Fibroblast of villous mesenchyme (primary cell): ENCODE data around the gene ADCYAP1R1. TPM values are rescaled to one million over a fixed set of nuclear protein-coding genes. Genes with fewer than 3 reads are reported as not detected.

Experiments used
- DNase-seq: peaks from one replicate; pipeline ENCODE4 v3.0.0-alpha.2; 2010; ENCODE audit warnings: low read depth
- H3K4me3 ChIP-seq: 2 replicates; pipeline ENCODE4 v1.5.1; 2011; ENCODE audit warnings: low read depth, mild to moderate bottlenecking, low read length
- CTCF ChIP-seq: IDR thresholded peaks from 2 replicates; pipeline ENCODE4 v1.5.1; 2012; ENCODE audit warnings: low read depth, mild to moderate bottlenecking, low read length; ENCODE audit not compliant: insufficient read depth
- total RNA-seq: library from RNA; depleted of rRNA; stranded (reverse); fragments of >200 nt; gene quantifications from 2 replicates; pipeline ENCODE4 v1.2.3, GENCODE V29; 2012

The ADCYAP1R1 gene
- total RNA-seq, 1 donor, result not detected

- DNase-seq, result no peak
- no peak for TF ChIP-seq CTCF
- H3K4me3 ChIP-seq, result no peak overlapping the region
These were observed 13.0 kb downstream of the ADCYAP1R1 start for GRCh38 chr7:31065021-31065593.

DNA sequence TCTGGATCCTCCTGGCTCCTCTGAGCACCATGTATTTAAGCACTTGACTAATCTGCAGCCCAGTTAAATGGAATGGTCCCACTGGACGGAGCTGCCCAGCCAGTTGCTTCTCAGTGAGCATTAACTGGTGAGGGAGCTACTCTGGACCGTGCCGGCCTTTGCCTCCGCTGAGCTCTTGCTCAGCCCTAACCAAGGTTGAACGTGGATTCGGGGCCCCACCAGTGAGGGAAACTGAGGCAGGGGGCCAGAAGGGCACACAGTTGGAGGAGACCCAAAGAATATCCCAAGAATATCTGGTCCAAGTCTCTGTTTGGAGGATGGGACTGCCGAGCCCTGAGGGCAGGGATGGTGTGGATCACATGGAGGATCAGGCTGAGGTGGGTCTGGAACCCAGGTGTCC, 13.7 kb downstream of the ADCYAP1R1 start:
- no peak for TF ChIP-seq CTCF
- no peak for DNase-seq
- H3K4me3 ChIP-seq, result no peak overlapping the region

DNA sequence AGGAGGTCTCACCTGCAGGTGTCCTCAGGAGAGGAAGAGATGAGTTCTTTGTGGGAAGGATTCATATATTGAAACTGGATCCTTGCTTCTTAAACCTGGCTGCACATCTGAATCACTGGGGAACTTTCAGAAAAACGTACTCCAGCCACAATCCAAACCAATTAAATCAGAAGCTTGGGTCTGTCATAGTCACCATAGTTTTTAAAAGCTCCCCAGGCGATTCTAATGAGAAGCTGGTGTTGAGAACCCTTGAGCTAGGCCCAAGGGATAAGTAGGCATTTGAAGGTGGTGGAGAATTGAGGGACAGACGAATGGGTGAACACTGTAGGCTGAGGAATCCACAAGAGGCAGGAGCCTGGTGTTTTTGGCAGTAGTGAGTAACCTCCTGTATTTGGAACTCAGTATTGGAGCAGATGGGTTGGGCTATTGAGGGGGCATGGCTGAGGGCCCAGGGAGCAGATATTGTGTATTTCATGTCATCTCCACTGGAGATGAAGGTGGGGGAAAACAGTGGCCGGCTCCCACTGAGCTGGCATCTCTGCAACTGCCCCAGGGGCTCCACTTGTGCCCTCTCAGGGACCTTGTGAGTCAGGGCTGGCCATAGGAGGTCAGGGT, 14.5 kb downstream of the ADCYAP1R1 start:
- no peak overlapping the region for H3K4me3 ChIP-seq
- DNase-seq, result no peak
- no peak for TF ChIP-seq CTCF

DNA sequence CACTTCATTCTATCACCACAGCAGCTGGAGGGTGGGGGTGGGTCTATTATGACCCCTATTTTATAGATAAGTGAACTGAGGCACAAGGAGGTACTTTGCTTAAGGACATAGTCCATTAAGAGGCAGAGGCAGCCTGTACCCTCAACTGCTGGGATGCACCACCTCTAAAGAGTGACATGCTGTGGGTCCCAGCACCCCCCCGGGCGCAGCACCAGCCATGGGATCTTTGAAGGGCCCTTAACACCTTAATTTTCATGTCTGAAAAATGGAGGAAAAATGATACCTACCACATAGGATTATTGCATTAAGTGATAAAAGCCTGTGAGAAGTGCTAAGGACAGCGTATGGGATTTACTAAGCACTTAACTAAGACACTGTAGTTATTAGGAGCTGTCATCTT, 15.4 kb downstream of the ADCYAP1R1 start:
- no peak overlapping the region for H3K4me3 ChIP-seq
- no peak for DNase-seq
- TF ChIP-seq CTCF, result no peak

DNA sequence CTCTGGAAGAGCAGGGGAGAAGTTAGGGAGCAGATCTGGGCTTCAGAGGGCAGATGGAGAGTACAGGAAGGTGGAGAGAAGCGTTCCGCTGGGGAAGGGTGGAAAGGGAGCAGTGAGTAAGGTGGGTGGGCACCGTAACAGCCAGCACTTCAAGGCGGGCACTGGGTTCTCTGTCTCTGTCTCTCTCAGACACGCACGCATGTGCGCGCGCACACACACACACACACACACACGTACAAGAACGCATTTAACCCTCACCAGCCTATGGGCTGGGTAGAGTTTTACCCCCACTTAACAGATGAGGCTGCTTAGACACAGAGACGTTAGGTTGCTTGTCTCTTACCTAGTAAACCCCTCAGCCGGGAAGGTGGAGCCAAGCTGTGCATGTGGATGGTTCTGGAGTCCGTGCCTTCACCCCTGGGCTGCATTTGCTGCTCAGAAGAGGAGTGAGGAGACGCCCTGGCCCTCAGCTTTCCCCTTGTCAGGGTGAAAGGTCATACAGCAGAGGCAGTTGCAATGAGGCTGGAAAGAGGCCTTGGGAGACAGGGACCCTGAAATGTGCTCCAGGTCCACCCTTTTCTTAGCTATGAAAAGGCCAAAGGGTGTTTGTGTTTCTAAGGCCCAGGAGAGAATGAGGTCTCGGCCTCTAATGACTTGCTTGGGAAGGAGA, 16.0 kb downstream of the ADCYAP1R1 start:
- DNase-seq, result no peak
- no peak for TF ChIP-seq CTCF

DNA sequence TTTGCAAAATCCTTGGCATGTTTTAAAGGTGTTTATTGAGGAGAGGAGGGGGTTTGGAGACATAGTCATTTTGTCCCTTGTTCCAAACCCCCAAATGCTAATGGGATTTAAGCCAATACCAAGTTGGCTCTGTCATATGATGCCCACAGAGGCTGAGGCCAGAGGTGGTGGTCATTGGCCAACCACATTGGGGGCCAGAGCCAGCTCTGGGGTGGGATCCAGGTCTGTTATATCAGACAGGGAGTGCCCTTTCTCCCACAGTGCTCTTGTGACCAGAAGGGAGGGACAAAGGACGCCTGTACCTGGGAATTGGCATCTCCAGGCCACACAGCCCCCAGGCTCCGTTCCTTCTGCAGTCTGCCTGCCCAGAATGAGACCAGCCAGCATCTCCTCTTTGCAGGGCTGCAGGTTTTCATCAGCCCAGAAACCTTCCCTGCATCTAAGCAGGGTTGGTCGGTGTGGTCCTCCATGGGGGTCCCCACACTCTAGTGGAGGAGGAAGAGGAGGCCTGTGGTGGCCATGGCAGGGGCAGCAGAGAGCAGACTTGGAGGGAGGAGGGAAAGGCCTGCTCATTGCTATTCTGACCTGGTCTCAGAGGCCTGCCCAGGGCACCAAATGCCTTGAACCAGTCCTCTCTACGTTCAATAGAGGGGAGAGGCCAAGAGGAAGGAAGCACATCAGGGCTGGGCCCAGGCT, 17.9 kb downstream of the ADCYAP1R1 start:
- H3K4me3 ChIP-seq, result no peak overlapping the region
- DNase-seq, result no peak
- no peak for TF ChIP-seq CTCF

More for the DNA sequence above, 16.0 kb downstream of the ADCYAP1R1 start:
- no peak overlapping the region for H3K4me3 ChIP-seq
